GM18909 (cell line): ENCODE measurements around the gene DOCK9.

Experiments
- ATAC-seq: cut with Tn5 transposase; IDR thresholded peaks from one replicate; pipeline ENCODE4 v1.9.1; 2021; ENCODE audit warnings: mild to moderate bottlenecking; ENCODE audit not compliant: unreplicated experiment, poor library complexity

The DOCK9 gene

GRCh38 chr13:98977568-98978265, at the start of gene DOCK9:
Gene DOCK9, minus strand, starts transcription at chr13:98978064. Its CDS starts 155 bp downstream, at chr13:98977909.
- no peak for ATAC-seq

- ATAC-seq = no peak
These were observed 49.4 kb upstream of the DOCK9 start for GRCh38 chr13:99027260-99027659.

- ATAC-seq = no peak
These were observed 45.1 kb upstream of the DOCK9 start for GRCh38 chr13:99022941-99023340.

GRCh38 chr13:99018418-99019180, 40.7 kb upstream of the DOCK9 start:
- no peak for ATAC-seq

DNA sequence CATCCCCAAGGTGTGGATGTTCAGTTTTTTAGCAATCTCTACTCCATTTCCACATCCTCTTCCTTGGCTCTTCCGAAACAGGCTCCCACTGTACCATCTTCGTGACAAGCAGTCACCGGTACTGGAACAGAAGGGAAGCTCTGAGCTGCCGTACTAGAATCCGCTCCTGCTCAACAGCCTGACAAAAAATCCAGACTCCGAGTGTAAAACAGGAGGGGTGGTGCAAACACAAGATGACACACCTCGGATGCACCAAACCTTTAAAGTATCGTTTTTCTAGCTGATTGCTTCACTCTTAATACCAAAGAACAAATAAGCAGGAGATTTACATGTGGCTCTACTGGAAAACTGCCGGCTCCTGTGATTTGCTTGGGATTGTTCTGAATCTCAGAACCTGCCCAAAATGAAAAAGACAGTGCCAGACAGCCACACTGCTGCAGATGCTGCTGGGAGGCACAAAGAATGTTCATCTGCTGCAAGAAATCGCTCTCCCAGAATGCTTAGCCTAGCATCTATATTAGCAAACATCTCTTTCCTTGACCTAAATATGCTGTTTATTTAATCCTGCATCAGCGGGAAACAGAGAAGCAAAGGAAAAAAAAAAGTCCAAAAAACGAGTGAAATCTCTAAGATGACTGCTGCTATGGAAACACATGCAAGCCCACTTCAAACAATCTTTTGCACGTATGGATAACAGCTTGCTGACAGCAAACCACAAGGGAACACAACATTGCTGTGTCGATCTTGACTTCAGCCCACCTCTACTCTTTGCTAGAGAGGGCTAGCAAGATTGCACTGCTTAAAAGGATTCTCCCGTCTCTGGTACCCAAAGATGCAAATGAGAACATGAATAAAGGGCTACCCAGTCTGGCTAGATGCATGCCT, 38.0 kb upstream of the DOCK9 start:
- no peak for ATAC-seq

GRCh38 chr13:99014522-99014921, 36.7 kb upstream of the DOCK9 start:
- ATAC-seq = no peak

- ATAC-seq = no peak
These were observed 36.1 kb upstream of the DOCK9 start for GRCh38 chr13:99013951-99014350.

GRCh38 chr13:99012539-99012938, 34.7 kb upstream of the DOCK9 start:
- ATAC-seq = no peak

DNA sequence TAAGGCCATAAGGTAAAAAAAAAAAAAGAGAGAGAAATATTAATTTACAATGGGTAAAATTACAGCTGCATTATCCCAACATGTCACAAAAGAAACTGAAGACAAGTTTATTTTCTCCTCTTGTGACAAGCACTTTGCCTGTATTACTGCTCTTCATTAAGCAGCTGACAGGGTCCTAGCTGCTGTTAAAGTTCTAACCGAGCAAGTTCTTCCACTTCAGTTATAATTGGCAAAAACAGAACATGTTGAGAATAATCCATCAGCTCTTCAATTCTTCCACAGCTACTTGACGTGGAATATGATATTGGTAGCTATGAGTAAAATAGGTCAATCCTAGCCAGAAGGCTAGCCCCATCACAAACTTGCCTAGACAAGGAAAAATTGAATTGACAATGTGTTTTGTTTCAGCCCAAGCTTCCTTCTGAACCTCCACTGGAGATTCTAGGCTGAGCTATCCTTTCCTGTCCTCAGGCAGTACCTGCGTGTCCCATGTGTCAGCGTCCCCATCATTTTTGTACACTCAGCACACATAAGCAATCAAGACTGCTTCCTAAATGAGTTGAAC, 32.2 kb upstream of the DOCK9 start:
- no peak for ATAC-seq

GRCh38 chr13:99008577-99008976, 30.7 kb upstream of the DOCK9 start:
- ATAC-seq = no peak

DNA sequence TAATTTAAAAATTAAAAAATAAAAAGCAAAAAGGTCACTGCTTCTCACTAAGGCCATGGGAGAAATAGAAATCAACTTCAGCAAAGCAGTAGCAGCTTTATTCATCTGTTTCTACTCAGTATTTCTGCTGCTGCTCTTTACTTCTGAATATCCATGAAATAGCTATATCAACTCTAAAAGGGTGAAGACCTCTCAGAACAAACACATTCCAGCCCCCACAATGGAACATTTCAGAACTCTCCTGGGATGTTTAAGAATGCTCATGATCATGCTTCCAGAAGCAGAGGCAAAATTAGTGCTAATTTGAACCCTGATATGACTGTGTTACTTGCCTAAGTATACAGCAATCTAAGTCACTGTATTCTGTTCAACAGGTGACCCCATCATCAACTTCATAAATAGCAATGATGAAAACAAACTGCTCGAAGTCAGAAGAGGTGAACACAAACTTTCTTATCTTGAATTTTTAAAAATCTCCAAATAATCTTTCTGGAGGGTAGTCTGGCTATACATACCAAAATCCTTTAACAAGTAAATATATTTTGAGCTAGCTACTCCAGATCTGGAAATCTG, 29.6 kb upstream of the DOCK9 start:
- no peak for ATAC-seq

DNA sequence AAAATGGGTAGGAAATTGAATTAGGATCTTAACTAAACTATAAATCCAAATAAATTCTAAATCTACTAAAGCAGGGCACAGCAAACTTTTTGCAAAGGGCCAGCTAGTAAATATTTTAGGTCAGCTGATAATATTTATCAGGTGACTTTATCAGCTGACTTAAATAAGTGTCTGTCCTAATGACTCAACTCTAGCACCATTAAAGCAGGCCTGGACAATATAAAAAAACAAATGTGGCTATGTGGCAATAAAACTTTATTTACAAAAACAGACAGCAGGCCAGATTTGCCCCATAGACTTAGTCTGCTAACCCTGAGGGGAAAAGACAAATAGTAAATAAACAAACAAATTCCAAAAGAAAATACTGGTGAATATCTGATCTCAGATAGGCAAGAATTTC, 27.7 kb upstream of the DOCK9 start:
- no peak for ATAC-seq

- ATAC-seq = no peak
These were observed 27.1 kb upstream of the DOCK9 start for GRCh38 chr13:99004978-99005377.

GRCh38 chr13:99003851-99004471, 26.1 kb upstream of the DOCK9 start:
- ATAC-seq = no peak

DNA sequence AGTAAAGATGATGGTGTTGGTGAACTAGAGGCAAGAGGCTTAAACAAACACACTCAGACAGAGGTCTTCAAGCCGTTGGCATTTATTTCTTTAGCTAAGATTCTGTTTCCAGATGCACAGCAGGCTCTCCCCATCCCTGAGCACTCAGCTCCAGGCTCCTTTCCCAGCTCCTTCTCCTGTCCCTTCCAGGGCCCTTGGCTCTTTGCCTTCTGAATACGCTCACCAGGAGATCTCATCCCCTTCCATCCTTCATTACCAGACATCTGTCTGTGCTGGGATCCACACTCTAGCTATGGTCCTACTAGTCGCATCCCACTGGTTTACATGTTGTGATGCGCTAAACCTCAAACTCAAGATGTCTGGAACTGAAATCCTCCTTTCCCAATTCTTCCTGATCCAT, 25.3 kb upstream of the DOCK9 start:
- no peak for ATAC-seq

DNA sequence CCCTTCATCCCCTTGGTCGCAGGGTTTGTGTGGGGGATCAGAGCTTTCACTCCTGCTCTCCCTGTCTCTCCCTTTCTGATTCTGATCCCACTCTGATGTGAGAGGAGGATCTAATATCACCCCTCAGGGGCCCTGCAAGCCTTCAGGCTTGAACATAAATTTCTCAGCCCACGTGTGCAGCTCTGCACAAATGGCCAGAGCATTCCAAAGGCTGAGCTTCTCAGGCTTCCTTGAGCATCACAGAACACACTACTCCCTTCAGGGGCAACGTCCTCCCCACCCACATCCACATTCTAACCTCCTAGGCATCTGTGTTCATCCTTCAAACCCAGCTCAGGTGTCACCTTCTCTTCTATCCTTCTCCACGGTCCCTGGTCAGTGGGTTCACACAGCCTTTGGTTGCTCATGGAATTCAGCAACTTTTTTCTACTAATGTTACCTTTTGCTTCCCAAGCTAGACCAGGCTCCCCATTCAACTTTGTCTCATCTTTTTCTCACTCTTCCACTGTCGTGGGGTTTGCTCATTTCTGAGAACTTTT, 24.4 kb upstream of the DOCK9 start:
- ATAC-seq = no peak

GRCh38 chr13:99000137-99000536, 22.3 kb upstream of the DOCK9 start:
- ATAC-seq = no peak

- no peak for ATAC-seq
These were observed 21.7 kb upstream of the DOCK9 start for GRCh38 chr13:98999639-98999952.

DNA sequence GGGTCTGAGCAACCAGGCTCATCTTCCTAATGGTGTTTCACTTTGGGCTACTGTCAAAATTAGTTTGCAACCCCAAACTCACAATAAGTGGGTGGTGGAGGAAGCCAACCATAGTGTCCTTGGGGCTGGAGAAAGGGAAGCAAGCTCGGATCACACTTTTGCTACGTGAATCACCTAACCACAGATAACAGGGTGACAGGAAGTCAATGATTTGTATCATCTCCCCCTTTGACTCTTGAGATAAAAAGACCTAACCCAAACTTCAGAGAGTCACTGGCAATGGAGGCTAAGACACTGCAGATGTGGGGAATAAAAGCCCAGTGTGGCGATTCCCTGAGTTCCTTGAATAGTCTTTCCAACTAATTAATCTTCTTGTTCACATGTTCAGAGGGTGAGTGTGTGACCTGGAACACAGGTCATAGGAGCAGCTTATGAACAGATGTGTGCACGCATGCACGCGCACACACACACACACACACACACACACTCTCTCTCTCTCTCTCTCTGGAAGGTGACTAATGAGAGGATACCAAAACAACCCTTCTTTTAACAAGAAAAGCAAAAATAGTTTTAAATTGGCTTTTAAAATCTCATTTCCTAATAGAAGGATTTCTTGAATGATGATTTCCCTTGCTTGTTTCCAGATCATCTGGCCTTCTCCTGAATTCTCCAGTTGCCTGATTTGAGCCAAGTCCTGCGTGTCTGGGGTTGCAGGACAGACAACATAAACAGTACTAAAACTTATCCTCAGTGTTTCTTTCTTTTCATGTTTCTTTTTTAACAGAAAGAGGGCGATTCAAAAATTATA, 21.2 kb upstream of the DOCK9 start:
- no peak for ATAC-seq
